Hepatocyte (in vitro differentiated cells): ENCODE measurements around the gene CHRM1.

ENCODE experiments used
- EZH2 ChIP-seq: fragments of 200-600 bp; sonication (generic); IDR thresholded peaks from 2 replicates; pipeline ENCODE4 v1.6.1; 2016; ENCODE audit warnings: antibody characterized with exemption, mild to moderate bottlenecking, borderline replicate concordance
- EZH2phosphoT487 ChIP-seq: fragments of 200-600 bp; sonication (generic); IDR thresholded peaks from one replicate; pipeline ENCODE4 v1.6.1; 2018; ENCODE audit warnings: antibody characterized with exemption, mild to moderate bottlenecking, low read depth, moderate library complexity; ENCODE audit not compliant: unreplicated experiment, severe bottlenecking
- TF ChIP-seq, protein P1 (sequence below): fragments of 200-600 bp; sonication (generic); IDR thresholded peaks from 2 replicates; pipeline ENCODE4 v1.5.1; 2016; ENCODE audit warnings: antibody characterized with exemption, mild to moderate bottlenecking; ENCODE audit not compliant: poor library complexity

DNA sequence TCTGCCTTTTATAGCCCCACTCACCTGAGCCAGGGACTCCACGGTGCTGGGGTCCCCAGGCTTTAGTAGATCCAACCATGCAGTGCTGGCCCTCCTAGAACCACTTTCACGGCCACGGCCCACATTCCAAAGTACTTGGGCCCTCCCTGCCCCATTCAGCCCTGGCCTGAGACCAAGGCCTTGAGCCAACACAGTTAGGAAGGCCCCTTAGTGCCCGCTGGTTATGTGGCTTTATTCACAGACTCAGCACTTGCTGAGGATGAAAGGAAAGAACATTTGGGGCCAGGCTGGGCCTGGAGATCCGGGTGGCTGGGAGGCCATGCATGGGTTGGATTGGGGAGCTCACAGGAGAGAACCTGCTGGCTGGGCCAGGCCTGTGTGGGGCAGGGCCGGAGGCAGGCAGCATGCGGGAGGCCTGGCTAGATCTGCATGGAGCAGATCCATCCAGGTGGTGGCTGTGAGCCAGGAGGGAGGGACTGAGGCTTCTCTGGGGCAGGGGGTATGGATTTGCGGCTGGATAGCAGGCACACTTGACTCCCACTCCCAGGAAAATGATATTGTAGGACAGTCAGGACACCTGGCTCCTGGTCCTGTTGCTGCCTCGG, 12.6 kb downstream of the CHRM1 start:
- TF ChIP-seq, protein P1, sequence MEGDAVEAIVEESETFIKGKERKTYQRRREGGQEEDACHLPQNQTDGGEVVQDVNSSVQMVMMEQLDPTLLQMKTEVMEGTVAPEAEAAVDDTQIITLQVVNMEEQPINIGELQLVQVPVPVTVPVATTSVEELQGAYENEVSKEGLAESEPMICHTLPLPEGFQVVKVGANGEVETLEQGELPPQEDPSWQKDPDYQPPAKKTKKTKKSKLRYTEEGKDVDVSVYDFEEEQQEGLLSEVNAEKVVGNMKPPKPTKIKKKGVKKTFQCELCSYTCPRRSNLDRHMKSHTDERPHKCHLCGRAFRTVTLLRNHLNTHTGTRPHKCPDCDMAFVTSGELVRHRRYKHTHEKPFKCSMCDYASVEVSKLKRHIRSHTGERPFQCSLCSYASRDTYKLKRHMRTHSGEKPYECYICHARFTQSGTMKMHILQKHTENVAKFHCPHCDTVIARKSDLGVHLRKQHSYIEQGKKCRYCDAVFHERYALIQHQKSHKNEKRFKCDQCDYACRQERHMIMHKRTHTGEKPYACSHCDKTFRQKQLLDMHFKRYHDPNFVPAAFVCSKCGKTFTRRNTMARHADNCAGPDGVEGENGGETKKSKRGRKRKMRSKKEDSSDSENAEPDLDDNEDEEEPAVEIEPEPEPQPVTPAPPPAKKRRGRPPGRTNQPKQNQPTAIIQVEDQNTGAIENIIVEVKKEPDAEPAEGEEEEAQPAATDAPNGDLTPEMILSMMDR: no peak
- no peak for TF ChIP-seq EZH2
- TF ChIP-seq EZH2phosphoT487: no peak
